Mesenteric fat pad (tissue), 1 donor: ENCODE data around the gene TLK1. TPM values are rescaled to one million over a fixed set of nuclear protein-coding genes. Genes with fewer than 3 reads are reported as not detected.
"Not testable (repeated sequence)": the region's sequence is repeated elsewhere in the genome, so short reads cannot be mapped to it uniquely, and the experiment has no call there.

ENCODE experiments used
- DNase-seq: peaks from one replicate; pipeline ENCODE4 v3.0.0-alpha.2; 2020; ENCODE audit warnings: low spot score
- total RNA-seq: library from RNA; stranded (reverse); fragmentation: NEBNext Ultra II Directional; extraction: Animal tissue kit (Norgen Biotek cat#: 25700); gene quantifications from one replicate; pipeline ENCODE4 v1.2.1, GENCODE V29; 2021
- donor health status: DM: yes; HTN: yes; CAD: no.

Gene TLK1
- total RNA-seq, 1 donor from 2014 or later, result 49.6 TPM

- no peak for DNase-seq
Measured at GRCh38 chr2:171086352-171087290, 74.1 kb downstream of the TLK1 start.

GRCh38 chr2:171084128-171084527, 76.6 kb downstream of the TLK1 start:
- no peak for DNase-seq

GRCh38 chr2:171083451-171083850, 77.2 kb downstream of the TLK1 start:
- no peak for DNase-seq

- no peak for DNase-seq
Measured at GRCh38 chr2:171081649-171082111, 79.0 kb downstream of the TLK1 start.

GRCh38 chr2:171080607-171081006, 80.1 kb downstream of the TLK1 start:
- no peak for DNase-seq

- not testable (repeated sequence) for DNase-seq
Measured at GRCh38 chr2:171076422-171076821, 84.3 kb downstream of the TLK1 start.

- DNase-seq, result no peak
Measured at GRCh38 chr2:171072164-171072563, 88.5 kb downstream of the TLK1 start.

GRCh38 chr2:171069286-171069956, 91.3 kb downstream of the TLK1 start:
- DNase-seq, result no peak

GRCh38 chr2:171066110-171066509, 94.6 kb downstream of the TLK1 start:
- no peak for DNase-seq

GRCh38 chr2:171057575-171057974, 103.1 kb downstream of the TLK1 start:
- no peak for DNase-seq

GRCh38 chr2:171056307-171056706, 104.4 kb downstream of the TLK1 start:
- no peak for DNase-seq

GRCh38 chr2:171049691-171050090, 111.0 kb downstream of the TLK1 start:
- DNase-seq, result no peak

- no peak for DNase-seq
Measured at GRCh38 chr2:171046048-171046560, 114.6 kb downstream of the TLK1 start.

GRCh38 chr2:171044416-171044815, 116.3 kb downstream of the TLK1 start:
- DNase-seq, result no peak

- no peak for DNase-seq
Measured at GRCh38 chr2:171042253-171042969, 118.3 kb downstream of the TLK1 start.

- no peak for DNase-seq
Measured at GRCh38 chr2:171036532-171036931, 124.2 kb downstream of the TLK1 start.

- no peak for DNase-seq
Measured at GRCh38 chr2:171034315-171034714, 126.4 kb downstream of the TLK1 start.

GRCh38 chr2:171025214-171025613, 135.5 kb downstream of the TLK1 start:
- no peak for DNase-seq

- DNase-seq, result no peak
Measured at GRCh38 chr2:171018522-171018921, 142.2 kb downstream of the TLK1 start.

- DNase-seq, result no peak
Measured at GRCh38 chr2:171016125-171016524, 144.6 kb downstream of the TLK1 start.

- no peak for DNase-seq
Measured at GRCh38 chr2:171013851-171014250, 146.8 kb downstream of the TLK1 start.
